ENCODE data around the gene EPHA4.

Gene EPHA4

DNA sequence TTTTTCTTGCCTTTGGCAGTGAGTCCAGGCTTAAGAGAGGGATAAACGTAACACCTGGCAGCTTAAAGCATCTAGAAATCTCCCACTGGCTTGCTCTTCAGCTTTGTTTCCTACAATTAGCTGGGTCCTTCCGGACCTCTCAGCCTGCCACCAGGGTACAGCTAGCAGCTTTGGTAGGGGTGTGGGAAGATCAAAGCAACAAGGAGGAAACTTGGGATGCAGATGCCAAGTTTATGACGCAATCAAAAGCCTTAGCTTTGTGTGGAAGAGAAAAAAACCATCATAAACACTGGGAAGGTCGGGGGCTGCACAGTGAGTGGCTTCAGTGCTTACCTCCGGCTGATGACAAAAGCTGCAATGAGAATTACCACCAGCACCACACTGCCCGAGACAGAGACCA is 116.9 kb downstream of the EPHA4 start:
- H3K79me2 ChIP-seq (ENCODE audit: low read length): no peaks in the 10 kb centered on the region
- H3K4me1 ChIP-seq (ENCODE audit: low read length): peaks cover 13% of the 10 kb centered on the region
- H3K4me3 ChIP-seq (ENCODE audit: low read length): no peak overlapping the region
- no peaks in the 10 kb centered on the region for H3K36me3 ChIP-seq (replicated peaks; ENCODE audit: low read depth, low read length)
- H3K27me3 ChIP-seq (ENCODE audit: low read depth, low read length): no peaks in the 10 kb centered on the region
- H3K9me3 ChIP-seq (ENCODE audit: insufficient read depth, low read length): no peaks in the 10 kb centered on the region
- H3K4me2 ChIP-seq (ENCODE audit: low read length): no peak overlapping the region
- TF ChIP-seq EZH2phosphoT487 (IDR thresholded peaks at IDR 0.05; ENCODE audit: low read depth): no peak
- TF ChIP-seq, protein P1, sequence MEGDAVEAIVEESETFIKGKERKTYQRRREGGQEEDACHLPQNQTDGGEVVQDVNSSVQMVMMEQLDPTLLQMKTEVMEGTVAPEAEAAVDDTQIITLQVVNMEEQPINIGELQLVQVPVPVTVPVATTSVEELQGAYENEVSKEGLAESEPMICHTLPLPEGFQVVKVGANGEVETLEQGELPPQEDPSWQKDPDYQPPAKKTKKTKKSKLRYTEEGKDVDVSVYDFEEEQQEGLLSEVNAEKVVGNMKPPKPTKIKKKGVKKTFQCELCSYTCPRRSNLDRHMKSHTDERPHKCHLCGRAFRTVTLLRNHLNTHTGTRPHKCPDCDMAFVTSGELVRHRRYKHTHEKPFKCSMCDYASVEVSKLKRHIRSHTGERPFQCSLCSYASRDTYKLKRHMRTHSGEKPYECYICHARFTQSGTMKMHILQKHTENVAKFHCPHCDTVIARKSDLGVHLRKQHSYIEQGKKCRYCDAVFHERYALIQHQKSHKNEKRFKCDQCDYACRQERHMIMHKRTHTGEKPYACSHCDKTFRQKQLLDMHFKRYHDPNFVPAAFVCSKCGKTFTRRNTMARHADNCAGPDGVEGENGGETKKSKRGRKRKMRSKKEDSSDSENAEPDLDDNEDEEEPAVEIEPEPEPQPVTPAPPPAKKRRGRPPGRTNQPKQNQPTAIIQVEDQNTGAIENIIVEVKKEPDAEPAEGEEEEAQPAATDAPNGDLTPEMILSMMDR (IDR thresholded peaks at IDR 0.05; ENCODE audit: low read depth, low read length): no peak
- no peaks in the 10 kb centered on the region for H4K20me1 ChIP-seq (ENCODE audit: insufficient read depth, low read length)
- no peak overlapping the region for H3K27ac ChIP-seq (ENCODE audit: low read length)
- H2AFZ ChIP-seq (ENCODE audit: low read depth, low read length): no peak overlapping the region
- H3K9ac ChIP-seq (ENCODE audit: low read length): no peak overlapping the region

DNA sequence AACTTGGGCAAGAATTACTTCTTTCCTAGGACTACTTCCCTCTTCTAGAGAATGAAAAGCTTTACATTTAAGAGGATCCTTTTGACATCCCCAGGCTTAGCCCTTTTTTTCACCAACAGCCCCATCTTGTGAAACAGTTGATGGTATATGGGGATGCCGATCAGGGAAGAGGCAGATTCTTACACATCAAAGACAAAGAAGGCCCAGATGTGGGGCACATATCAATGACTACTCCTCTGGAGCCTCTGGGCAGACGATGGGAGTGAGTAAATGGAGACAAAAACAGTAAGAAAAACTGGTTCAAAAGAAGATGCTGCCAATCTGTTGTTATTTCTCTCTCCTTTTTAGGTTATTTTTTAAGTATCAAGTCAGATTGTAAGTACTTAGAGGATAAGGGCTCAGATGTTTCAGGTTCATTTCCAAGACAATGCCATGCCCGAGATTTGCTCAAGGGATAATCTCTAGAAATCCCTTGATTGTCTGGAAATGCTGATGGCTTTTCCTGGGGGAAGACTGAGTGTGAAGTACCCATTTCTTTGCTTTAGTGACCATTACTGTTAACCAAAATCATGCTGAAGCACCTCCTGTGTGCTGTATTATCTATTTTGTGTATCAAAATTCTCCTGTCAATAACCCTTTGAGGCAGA is 117.5 kb downstream of the EPHA4 start:
- no peak overlapping the region for H3K4me3 ChIP-seq (ENCODE audit: low read length)
- H3K27me3 ChIP-seq (ENCODE audit: low read depth, low read length): no peaks in the 10 kb centered on the region
- no peaks in the 10 kb centered on the region for H3K36me3 ChIP-seq (replicated peaks; ENCODE audit: low read depth, low read length)
- H3K9ac ChIP-seq (ENCODE audit: low read length): no peak overlapping the region
- peaks cover 13% of the 10 kb centered on the region for H3K4me1 ChIP-seq (ENCODE audit: low read length)
- no peak overlapping the region for H3K27ac ChIP-seq (ENCODE audit: low read length)
- H3K79me2 ChIP-seq (ENCODE audit: low read length): no peaks in the 10 kb centered on the region
- no peak for TF ChIP-seq EZH2phosphoT487 (IDR thresholded peaks at IDR 0.05; ENCODE audit: low read depth)
- TF ChIP-seq, protein P1 (IDR thresholded peaks at IDR 0.05; ENCODE audit: low read depth, low read length): no peak
- H4K20me1 ChIP-seq (ENCODE audit: insufficient read depth, low read length): no peaks in the 10 kb centered on the region
- no peak overlapping the region for H2AFZ ChIP-seq (ENCODE audit: low read depth, low read length)
- H3K9me3 ChIP-seq (ENCODE audit: insufficient read depth, low read length): no peaks in the 10 kb centered on the region
- H3K4me2 ChIP-seq (ENCODE audit: low read length): no peak overlapping the region

DNA sequence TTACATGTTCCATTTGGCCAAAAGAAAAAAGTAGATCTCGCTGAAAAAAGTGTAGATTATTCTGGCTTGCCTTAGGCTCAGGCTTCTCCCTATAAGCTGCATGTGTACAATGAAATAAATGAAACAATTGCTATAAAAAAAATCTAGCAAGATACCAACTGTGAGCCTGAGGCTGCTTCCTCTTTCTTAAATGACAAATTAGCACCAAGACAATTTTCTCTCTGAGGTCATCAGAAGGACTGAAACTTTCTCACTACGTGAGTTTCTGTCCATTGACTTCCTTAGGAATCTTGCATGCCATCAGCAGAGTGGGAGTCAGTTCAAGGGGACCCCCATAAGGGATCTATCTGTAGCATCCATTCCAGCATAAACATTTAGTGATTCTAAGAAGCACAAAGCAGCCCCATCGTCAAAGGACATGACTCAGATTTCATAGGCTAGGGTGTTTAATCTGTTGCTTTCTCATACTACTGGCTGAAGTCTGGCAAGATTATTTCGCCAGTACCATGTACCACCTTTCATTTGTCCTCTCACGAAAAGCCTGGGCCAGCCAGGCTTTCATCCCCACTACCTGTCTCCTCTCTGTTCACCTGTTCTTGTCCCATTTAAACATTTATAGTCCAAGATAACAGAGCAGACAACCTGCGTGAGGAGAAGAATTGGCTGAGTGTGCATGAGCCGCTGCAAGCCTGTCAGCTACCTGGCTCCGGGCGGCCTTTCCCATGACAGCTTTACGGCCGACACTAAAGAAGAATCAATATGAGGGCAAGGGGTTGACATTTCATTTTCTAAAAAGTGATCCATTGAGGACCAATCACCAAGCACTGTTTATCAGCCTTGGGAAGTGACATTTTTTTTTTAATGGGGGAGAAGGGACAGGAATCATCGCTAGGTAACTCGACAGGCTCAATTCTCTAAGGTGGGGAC is 120.0 kb downstream of the EPHA4 start:
- no peaks in the 10 kb centered on the region for H3K9me3 ChIP-seq (ENCODE audit: insufficient read depth, low read length)
- no peak overlapping the region for H3K9ac ChIP-seq (ENCODE audit: low read length)
- H3K36me3 ChIP-seq (replicated peaks; ENCODE audit: low read depth, low read length): no peaks in the 10 kb centered on the region
- peaks cover 13% of the 10 kb centered on the region for H3K4me1 ChIP-seq (ENCODE audit: low read length)
- H3K4me2 ChIP-seq (ENCODE audit: low read length): peak overlapping the region; percentile 44; the same call in 1 of the 2 replicates
- H2AFZ ChIP-seq (ENCODE audit: low read depth, low read length): peak overlapping the region; percentile 46; the same call in 1 of the 2 replicates
- no peaks in the 10 kb centered on the region for H3K79me2 ChIP-seq (ENCODE audit: low read length)
- no peak overlapping the region for H3K4me3 ChIP-seq (ENCODE audit: low read length)
- no peak for TF ChIP-seq EZH2phosphoT487 (IDR thresholded peaks at IDR 0.05; ENCODE audit: low read depth)
- TF ChIP-seq, protein P1 (IDR thresholded peaks at IDR 0.05; ENCODE audit: low read depth, low read length): no peak
- no peaks in the 10 kb centered on the region for H3K27me3 ChIP-seq (ENCODE audit: low read depth, low read length)
- H3K27ac ChIP-seq (ENCODE audit: low read length): no peak overlapping the region
- no peaks in the 10 kb centered on the region for H4K20me1 ChIP-seq (ENCODE audit: insufficient read depth, low read length)

DNA sequence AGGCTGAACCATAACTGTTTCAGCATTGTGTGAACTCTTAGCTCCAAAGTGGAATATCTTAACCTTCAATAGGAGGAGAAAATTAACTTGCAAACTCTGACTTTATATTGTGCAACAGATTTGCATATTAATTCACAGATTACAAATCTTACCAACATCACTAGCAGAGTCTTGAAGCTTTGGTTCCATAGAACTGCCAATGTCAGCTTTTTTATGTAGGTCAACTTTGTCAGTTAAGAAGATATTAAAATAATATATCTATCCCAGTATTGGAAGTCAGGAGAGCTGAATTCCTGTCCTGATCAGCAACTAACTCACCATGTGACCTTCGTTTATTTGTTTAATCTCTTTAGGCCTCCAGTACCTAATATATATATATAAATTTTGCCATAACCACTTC is 121.8 kb downstream of the EPHA4 start:
- Histone ChIP-seq H3K4me1 (ENCODE audit: low read length) (peaks cover 13% of the 10 kb centered on the region), H3K27me3 (ENCODE audit: low read depth, low read length) (no peaks in the 10 kb centered on the region), H3K36me3 (replicated peaks; ENCODE audit: low read depth, low read length) (no peaks in the 10 kb centered on the region), H3K4me2 (ENCODE audit: low read length) (no peak overlapping the region), H4K20me1 (ENCODE audit: insufficient read depth, low read length) (no peaks in the 10 kb centered on the region), H3K79me2 (ENCODE audit: low read length) (no peaks in the 10 kb centered on the region), H3K9me3 (ENCODE audit: insufficient read depth, low read length) (no peaks in the 10 kb centered on the region), H2AFZ (ENCODE audit: low read depth, low read length) (no peak overlapping the region), H3K9ac (ENCODE audit: low read length) (no peak overlapping the region), H3K27ac (ENCODE audit: low read length) (no peak overlapping the region), H3K4me3 (ENCODE audit: low read length) (no peak overlapping the region)
- no peak for TF ChIP-seq EZH2phosphoT487 (IDR thresholded peaks at IDR 0.05; ENCODE audit: low read depth)
- TF ChIP-seq, protein P1 (IDR thresholded peaks at IDR 0.05; ENCODE audit: low read depth, low read length): no peak
